T-cell (primary cell): Measurements from ENCODE around the gene CDK13. TPM values are rescaled to one million over a fixed set of nuclear protein-coding genes. Genes with fewer than 3 reads are reported as not detected.

Experiments used
- ATAC-seq, 4 experiments: fragments of 200-7000 bp in 3 of 4; fragments of 150-1000 bp in 1 of 4; cut with Tn5 transposase; replicated peaks in 1 of 4; 1 replicate in 3 of 4; 2 replicates in 1 of 4; pipeline ENCODE4 v1.10.0; 2021; ENCODE audit warnings: moderate library complexity in 3 of 4, mild to moderate bottlenecking in 2 of 4, moderate number of reproducible peaks in 1 of 4
- CTCF ChIA-PET, 2 donors: fragments of 300-600 bp; sonication (Branson Sonifier 250); formaldehyde crosslinking; loops; one replicate each; lab custom pipeline; 2022; ENCODE audit warnings: antibody characterized with exemption in 2 of 2; lab: Charles Lee
- POLR2A ChIA-PET, 2 donors: fragments of 300-600 bp; sonication (Branson Sonifier 250); formaldehyde crosslinking; loops; one replicate each; lab custom pipeline; 2022; ENCODE audit warnings: antibody characterized with exemption in 2 of 2; lab: Charles Lee
- DNase-seq, 35 experiments: peaks; one replicate each; pipeline versions ENCODE4 v3.0.0 to v3.0.0-alpha.2; 2013 to 2023
- H3K27ac ChIP-seq: one replicate; pipeline ENCODE4 v1.5.1; 2013; ENCODE audit warnings: low read length
- H3K27me3 ChIP-seq, 2 experiments: replicated peaks in 1 of 2; 1 replicate in 1 of 2; 2 replicates in 1 of 2; pipeline versions ENCODE4 v1.6.1 to v1.7.0; 2013; ENCODE audit warnings: low read length in 1 of 2, mixed read lengths in 1 of 2; ENCODE audit not compliant: control insufficient read depth in 2 of 2, insufficient read depth in 2 of 2; ENCODE audit errors: extremely low read depth in 1 of 2
- H3K36me3 ChIP-seq, 2 donors: 1 replicate in 1 of 2; 2 replicates in 1 of 2; pipeline versions ENCODE4 v1.6.1 to v1.7.0; 2013; ENCODE audit warnings: low read length in 1 of 2; ENCODE audit not compliant: control insufficient read depth in 2 of 2, insufficient read depth in 1 of 2; ENCODE audit errors: extremely low read depth in 1 of 2
- H3K4me1 ChIP-seq, 2 experiments: 1 replicate in 1 of 2; 2 replicates in 1 of 2; pipeline versions ENCODE4 v1.6.1 to v1.7.0; 2013; ENCODE audit warnings: low read length in 2 of 2, mixed read lengths in 1 of 2; ENCODE audit not compliant: insufficient read depth in 2 of 2, control insufficient read depth in 1 of 2; ENCODE audit errors: extremely low read depth in 1 of 2
- H3K4me3 ChIP-seq, 2 donors: 1 replicate in 1 of 2; 2 replicates in 1 of 2; pipeline versions ENCODE4 v1.5.1 to v1.7.0; 2013; ENCODE audit warnings: mild to moderate bottlenecking in 2 of 2, low read length in 1 of 2, moderate library complexity in 1 of 2; ENCODE audit not compliant: control insufficient read depth in 1 of 2; ENCODE audit errors: extremely low read depth in 1 of 2
- H3K9me3 ChIP-seq: 2 replicates; pipeline ENCODE4 v1.7.0; 2013
- H3K27ac Mint-ChIP-seq, 2 donors: one replicate each; pipeline ENCODE4 v1.8.0; 2020 to 2021; ENCODE audit warnings: mild to moderate bottlenecking in 2 of 2, mixed read lengths in 2 of 2
- H3K27me3 Mint-ChIP-seq, 2 donors: one replicate each; pipeline ENCODE4 v1.8.0; 2021 to 2022; ENCODE audit warnings: mixed read lengths in 2 of 2
- H3K36me3 Mint-ChIP-seq: one replicate; pipeline ENCODE4 v1.8.0; 2021; ENCODE audit warnings: mixed read lengths
- H3K4me1 Mint-ChIP-seq, 3 donors: one replicate each; pipeline ENCODE4 v1.8.0; 2020 to 2022; ENCODE audit warnings: mixed read lengths in 3 of 3, mild to moderate bottlenecking in 1 of 3
- H3K4me3 Mint-ChIP-seq, 3 donors: one replicate each; pipeline ENCODE4 v1.8.0; 2020 to 2022; ENCODE audit warnings: mild to moderate bottlenecking in 3 of 3, mixed read lengths in 3 of 3, moderate library complexity in 3 of 3
- H3K9me3 Mint-ChIP-seq, 3 donors: one replicate each; pipeline ENCODE4 v1.8.0; 2020 to 2022; ENCODE audit warnings: mixed read lengths in 3 of 3
- WGBS: methylation state at CpG from one replicate; pipeline ENCODE4 v1.1.5; 2013; ENCODE audit warnings: missing lambda C conversion rate; ENCODE audit not compliant: insufficient coverage; 5-methylcytosine and 5-hydroxymethylcytosine counted together
- total RNA-seq, 35 experiments: library from RNA in 6 of 35; stranded (reverse) in 6 of 35; fragments of 120-200 nt in 1 of 35; gene quantifications; one replicate each; pipeline versions ENCODE4 v1.2.1 to v1.2.4 and lab custom pipeline; 2013 to 2026

Gene CDK13
- total RNA-seq, 5 donors from 2014 or later (not counting 1 experiment from before 2014, with no cell fraction given) = 84.8 to 129 (median 89.6) TPM

DNA sequence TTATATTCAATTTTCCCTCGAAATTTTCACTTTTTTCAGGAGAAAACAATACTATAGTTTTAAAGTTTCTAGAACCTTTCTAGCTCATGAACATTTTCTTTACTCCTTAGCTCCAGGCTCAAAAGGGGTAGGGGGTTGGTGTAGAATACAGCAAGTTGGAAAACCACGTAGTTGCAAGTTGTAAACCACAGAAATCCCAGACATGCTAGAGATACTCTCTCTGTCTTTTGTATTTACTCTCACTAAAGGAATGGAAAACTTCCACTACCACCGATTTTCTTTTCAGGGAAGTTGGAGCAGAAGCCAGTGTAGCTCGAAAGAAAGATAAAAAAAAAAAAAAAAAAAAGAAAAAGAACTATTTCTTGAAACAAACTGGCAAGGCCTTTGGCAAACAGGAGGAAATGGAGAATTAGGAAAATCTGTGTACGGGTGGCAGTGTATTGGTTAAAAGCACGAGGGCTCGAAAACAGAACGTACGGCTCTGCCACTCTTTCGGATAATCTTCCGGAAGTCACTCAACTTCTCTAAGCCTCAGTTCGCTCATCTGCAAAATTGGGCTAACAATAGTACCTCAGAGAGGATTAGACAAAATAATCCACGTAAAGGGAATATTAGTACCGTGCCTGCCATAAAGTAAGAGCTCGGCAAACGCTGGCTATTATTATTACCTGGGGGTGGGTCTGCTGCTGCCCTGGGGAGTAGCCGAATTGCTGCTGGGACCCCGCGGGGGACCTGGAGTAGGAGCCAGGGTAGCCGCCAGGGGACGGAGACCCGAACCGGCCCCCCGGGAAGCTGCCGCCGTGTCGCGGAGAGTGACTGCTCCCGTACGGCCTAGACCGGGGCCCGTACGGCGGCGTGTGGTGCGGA lies 183.7 kb downstream of the CDK13 start:
- Histone ChIP-seq H3K4me1 (peaks cover 19 to 22% of the 10 kb centered on the region in 2 experiments), H3K4me3 (peak overlapping the region; percentile 87 to 94), H3K9me3 (no peaks in the 10 kb centered on the region), H3K36me3 (no peaks in the 10 kb centered on the region), H3K27me3 (peaks cover 0 to 11% of the 10 kb centered on the region in 2 experiments), H3K27ac (peak overlapping the region; percentile 84)
- DNase-seq (peak in 6 of 35 experiments; percentile 1 to 53 (median 10)), ATAC-seq (peak in 3 of 4 experiments; percentile 13 to 62 (median 62))
- ChIA-PET CTCF (interaction anchor here (0.6 to 1.3 kb wide), 4 partner anchors 81 to 1766 kb away, joined by 3 to 9 read pairs (median 4); no protein-coding TSS in a partner anchor), POLR2A (interaction anchor here (0.6 to 1.1 kb wide), 6 partner anchors 186 to 545 kb away, joined by 3 to 6 read pairs (median 3); no protein-coding TSS in a partner anchor)
- H3K27ac Mint-ChIP-seq = peak overlapping the region; percentile 79 to 89
- peaks cover 48 to 51% (median 50%) of the 10 kb centered on the region in 3 donors for H3K4me1 Mint-ChIP-seq
- H3K36me3 Mint-ChIP-seq = no peaks in the 10 kb centered on the region
- WGBS = 0% methylated on average over 22 of the region's 36 CpGs
- no peaks in the 10 kb centered on the region for H3K9me3 Mint-ChIP-seq
- peak overlapping the region; percentile 90 to 97 (median 95) for H3K4me3 Mint-ChIP-seq
- peaks cover 0 to 2% of the 10 kb centered on the region in 2 donors for H3K27me3 Mint-ChIP-seq

- peaks cover 0 to 11% of the 10 kb centered on the region in 2 experiments for H3K27me3 ChIP-seq
- H3K9me3 ChIP-seq = no peaks in the 10 kb centered on the region
- H3K4me1 ChIP-seq = peaks cover 14 to 22% of the 10 kb centered on the region in 2 experiments
- peak within 1 kb of the TSS; percentile 87 to 94 for H3K4me3 ChIP-seq
- H3K27ac ChIP-seq = peak within 1 kb of the TSS; percentile 84
- H3K36me3 ChIP-seq = no peaks in the 10 kb centered on the region
- Mint-ChIP-seq H3K27me3 (peaks cover 0 to 5% of the 10 kb centered on the region in 2 donors), H3K36me3 (no peaks in the 10 kb centered on the region), H3K9me3 (no peaks in the 10 kb centered on the region), H3K27ac (peak within 1 kb of the TSS; percentile 96 to 99), H3K4me3 (peak within 1 kb of the TSS; percentile 90 to 97 (median 95)), H3K4me1 (peaks cover 43% of the 10 kb centered on the region in 3 donors)
- 1% methylated on average over 58 of the region's 75 CpGs for WGBS
- CTCF ChIA-PET = interaction anchor here in 1 of 2 donors (0.6 kb wide), 1 partner anchor 36 kb away, joined by 3 read pairs; no protein-coding TSS in a partner anchor
- ATAC-seq (peak; percentile 88 to 95 (median 90)), DNase-seq (peak; percentile 65 to 93 (median 82))
- POLR2A ChIA-PET = interaction anchor here in 1 of 2 donors (0.6 to 0.7 kb wide), 2 partner anchors 36 to 402 kb away, joined by 3 read pairs; no protein-coding TSS in a partner anchor
These were observed 184.6 kb downstream of the CDK13 start, which contains the start of the genes MPLKIP and SUGCT for GRCh38 chr7:40134428-40135316. MPLKIP (minus strand) TSS chr7:40134622; CDS start chr7:40134567, 55 bp downstream. SUGCT (plus strand) TSS chr7:40135005.

DNA sequence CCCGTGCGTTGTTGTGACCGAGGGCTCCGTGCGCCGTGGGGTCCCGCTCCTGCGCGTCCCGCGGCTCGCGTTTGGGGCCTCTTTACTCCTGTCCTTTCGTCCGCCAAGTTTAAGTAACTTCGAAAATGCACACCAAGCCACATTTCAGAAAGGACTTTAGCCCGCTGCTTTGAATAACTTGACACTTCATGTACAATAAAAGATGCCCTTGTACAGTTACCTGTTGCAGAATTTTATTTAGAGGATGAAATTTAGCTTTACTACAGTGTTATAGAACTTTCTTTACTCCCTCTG lies 185.2 kb downstream of the CDK13 start:
- H3K27ac Mint-ChIP-seq = peak overlapping the region in 1 of 2 donors; percentile 44
- DNase-seq = peak in 3 of 35 experiments; percentile 2 to 6 (median 5)

DNA sequence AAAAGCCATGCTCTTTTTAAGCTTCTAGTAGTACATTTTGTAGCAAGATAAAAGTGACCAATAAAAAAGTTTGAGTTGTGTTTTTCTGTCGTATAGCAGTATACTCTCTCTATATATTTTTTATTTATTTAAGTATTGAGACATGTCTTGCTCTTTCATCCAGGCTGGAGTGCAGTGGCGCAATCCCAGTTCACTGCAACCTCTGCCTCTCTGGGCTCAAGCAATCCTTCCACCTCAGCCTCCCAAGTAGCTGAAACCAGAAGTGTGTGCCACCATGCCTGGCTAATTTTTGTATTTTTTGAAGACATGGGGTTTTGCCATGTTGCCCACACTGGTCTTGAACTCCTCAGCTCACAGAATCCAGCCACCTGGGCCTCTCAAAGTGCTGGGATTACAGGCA lies 187.5 kb downstream of the CDK13 start:
- ChIA-PET CTCF (no interaction called here), POLR2A (no interaction called here)
- Mint-ChIP-seq H3K36me3 (no peaks in the 10 kb centered on the region), H3K27me3 (peaks cover under 1 to 5% of the 10 kb centered on the region in 2 donors), H3K4me1 (peaks cover 18 to 19% (median 18%) of the 10 kb centered on the region in 3 donors), H3K9me3 (no peaks in the 10 kb centered on the region), H3K27ac (no peak overlapping the region), H3K4me3 (no peak overlapping the region)
- H3K4me1 ChIP-seq = peaks cover 7 to 12% of the 10 kb centered on the region in 2 experiments
- no peaks in the 10 kb centered on the region for H3K9me3 ChIP-seq
- H3K36me3 ChIP-seq = no peaks in the 10 kb centered on the region
- H3K27me3 ChIP-seq = peaks cover 0 to 14% of the 10 kb centered on the region in 2 experiments
- DNase-seq = no peak
- WGBS = no CpG with 5 or more reads among the region's 2 CpGs
- H3K27ac ChIP-seq = no peak overlapping the region
- H3K4me3 ChIP-seq = no peak overlapping the region
- no peak for ATAC-seq

More for the DNA sequence above, 185.2 kb downstream of the CDK13 start:
- Histone ChIP-seq H3K27ac (no peak overlapping the region), H3K36me3 (no peaks in the 10 kb centered on the region), H3K4me3 (peak overlapping the region; percentile 87 to 94), H3K9me3 (no peaks in the 10 kb centered on the region), H3K27me3 (peaks cover 0 to 11% of the 10 kb centered on the region in 2 experiments), H3K4me1 (peaks cover 14 to 22% of the 10 kb centered on the region in 2 experiments)
- no peaks in the 10 kb centered on the region for H3K36me3 Mint-ChIP-seq
- H3K27me3 Mint-ChIP-seq = peaks cover 0 to 5% of the 10 kb centered on the region in 2 donors
- peak in 1 of 4 experiments; percentile 7 for ATAC-seq
- WGBS = 11% methylated on average over 13 of the region's 17 CpGs
- H3K4me3 Mint-ChIP-seq = peak overlapping the region; percentile 90 to 97 (median 95)
- H3K9me3 Mint-ChIP-seq = no peaks in the 10 kb centered on the region
- CTCF ChIA-PET = no interaction called here
- H3K4me1 Mint-ChIP-seq = peaks cover 37 to 40% (median 39%) of the 10 kb centered on the region in 3 donors
- POLR2A ChIA-PET = no interaction called here

DNA sequence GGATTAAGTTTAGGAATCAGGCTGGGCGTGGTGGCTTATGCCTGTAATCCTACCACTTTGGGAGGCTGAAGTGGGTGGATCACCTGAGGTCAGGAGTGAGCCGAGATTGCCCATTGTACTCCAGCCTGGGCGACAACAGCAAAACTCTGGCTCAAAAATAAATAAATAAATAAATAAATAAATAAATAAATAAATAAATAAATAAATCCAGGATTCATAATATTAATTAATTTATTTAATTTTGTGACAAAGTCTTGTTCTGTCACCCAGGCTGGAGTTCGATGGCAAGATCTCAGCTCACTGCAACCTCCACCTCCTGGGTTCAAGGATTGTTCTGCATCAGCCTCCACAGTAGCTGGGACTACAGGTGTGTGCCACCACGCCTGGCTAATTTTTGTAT lies 188.9 kb downstream of the CDK13 start:
- ATAC-seq (no peak), DNase-seq (no peak)
- no peaks in the 10 kb centered on the region for H3K9me3 Mint-ChIP-seq
- ChIA-PET POLR2A (interaction anchor here (0.6 to 0.7 kb wide), 2 partner anchors 42 to 111 kb away, joined by 3 to 10 read pairs; no protein-coding TSS in a partner anchor), CTCF (no interaction called here)
- H3K4me1 Mint-ChIP-seq = peaks cover 6 to 7% (median 7%) of the 10 kb centered on the region in 3 donors
- Histone ChIP-seq H3K27ac (no peak overlapping the region), H3K36me3 (no peaks in the 10 kb centered on the region), H3K9me3 (no peaks in the 10 kb centered on the region), H3K4me1 (peaks cover 3 to 7% of the 10 kb centered on the region in 2 experiments), H3K27me3 (peaks cover 0 to 14% of the 10 kb centered on the region in 2 experiments), H3K4me3 (no peak overlapping the region)
- no peak overlapping the region for H3K4me3 Mint-ChIP-seq
- H3K27me3 Mint-ChIP-seq = peaks cover 9 to 12% of the 10 kb centered on the region in 2 donors
- H3K27ac Mint-ChIP-seq = no peak overlapping the region
- WGBS = no CpG with 5 or more reads among the region's 5 CpGs
- no peaks in the 10 kb centered on the region for H3K36me3 Mint-ChIP-seq
